K562 (cell line): ENCODE data around the gene TRAF3IP3. TPM values are rescaled to one million over a fixed set of nuclear protein-coding genes. Genes with fewer than 3 reads are reported as not detected.
A peak's percentile ranks its signal among the peaks of the same experiment; 100 is the strongest.

Source experiments
- CCNT2 ChIP-seq: IDR thresholded peaks from 2 replicates; pipeline ENCODE4 v1.6.1; 2011; ENCODE audit warnings: borderline replicate concordance, low read depth, mild to moderate bottlenecking, moderate library complexity, mixed read lengths, low read length; ENCODE audit not compliant: insufficient read length; ENCODE audit errors: extremely low read depth
- FOSL1 ChIP-seq: fragments of 200-800 bp; sonication (Bioruptor generic); conservative IDR thresholded peaks from 2 replicates; pipeline ENCODE4 v1.6.1; 2016; ENCODE audit warnings: missing genetic modification characterization, missing compliant biosample characterization
- FOXM1 ChIP-seq, 2 experiments: fragments of 450-650 bp in 1 of 2; sonication (generic) in 1 of 2; formaldehyde crosslinking in 1 of 2; IDR thresholded peaks; 2 replicates each; pipeline versions ENCODE4 v1.6.1 to v1.9.0; 2017 to 2022; ENCODE audit warnings: low read depth in 2 of 2, mild to moderate bottlenecking in 2 of 2, missing genetic modification reagents in 1 of 2, moderate library complexity in 1 of 2
- HNRNPLL ChIP-seq: fragments of 200-400 bp; formaldehyde crosslinking; IDR thresholded peaks from 2 replicates; pipeline ENCODE4 v1.6.1; 2017; ENCODE audit warnings: low read length, low read depth, mild to moderate bottlenecking; ENCODE audit not compliant: poor library complexity, severe bottlenecking
- KLF1 ChIP-seq: fragments of 450-650 bp; IDR thresholded peaks from 2 replicates; pipeline ENCODE4 v1.6.1; 2016; ENCODE audit warnings: missing genetic modification characterization, missing compliant biosample characterization
- NFATC3 ChIP-seq: fragments of 450-650 bp; IDR thresholded peaks from 2 replicates; pipeline ENCODE4 v1.6.1; 2017; ENCODE audit warnings: mild to moderate bottlenecking
- PRPF4 ChIP-seq: fragments of 200-400 bp; formaldehyde crosslinking; IDR thresholded peaks from one replicate; pipeline ENCODE4 v1.6.1; 2017; ENCODE audit warnings: low read length, low read depth, mild to moderate bottlenecking; ENCODE audit not compliant: insufficient read depth, poor library complexity, severe bottlenecking
- PYGO2 ChIP-seq: fragments of 450-650 bp; IDR thresholded peaks from 2 replicates; pipeline ENCODE4 v1.6.1; 2016; ENCODE audit warnings: mild to moderate bottlenecking, missing genetic modification characterization, moderate library complexity, missing compliant biosample characterization
- RBM34 ChIP-seq: fragments of 200-400 bp; formaldehyde crosslinking; IDR thresholded peaks from 2 replicates; pipeline ENCODE4 v1.6.1; 2018; ENCODE audit warnings: low read length, borderline replicate concordance; ENCODE audit not compliant: insufficient read depth
- RHOXF2B ChIP-seq: fragments of 250-450 bp; sonication (Bioruptor Pico); conservative IDR thresholded peaks from 2 replicates; pipeline ENCODE4 v1.5.1; 2021
- SMARCE1 ChIP-seq: fragments of 450-650 bp; IDR thresholded peaks from 2 replicates; pipeline ENCODE4 v1.7.1; 2016; ENCODE audit warnings: mild to moderate bottlenecking
- SREBF1 ChIP-seq: fragments of 150-350 bp; IDR thresholded peaks from 2 replicates; pipeline ENCODE4 v1.6.1; 2014; ENCODE audit warnings: antibody characterized with exemption, low read depth, low read length, borderline replicate concordance
- SREBF2 ChIP-seq: sonication (generic); formaldehyde crosslinking; IDR thresholded peaks from 2 replicates; pipeline ENCODE4 v1.4.0; 2020; ENCODE audit warnings: mild to moderate bottlenecking, missing genetic modification reagents
- SRSF1 ChIP-seq: fragments of 200-400 bp; formaldehyde crosslinking; IDR thresholded peaks from 2 replicates; pipeline ENCODE4 v1.6.1; 2017; ENCODE audit warnings: mild to moderate bottlenecking, low read depth, low read length, moderate library complexity
- TEAD2 ChIP-seq: fragments of 450-650 bp; IDR thresholded peaks from 2 replicates; pipeline ENCODE4 v1.6.1; 2016; ENCODE audit warnings: missing genetic modification characterization, control low read depth, missing compliant biosample characterization
- WHSC1 ChIP-seq: IDR thresholded peaks from one replicate; pipeline ENCODE4 v1.6.1; 2012; ENCODE audit warnings: low read length, control low read depth, inconsistent platforms
- ZBED1 ChIP-seq: IDR thresholded peaks from 2 replicates; pipeline ENCODE4 v1.6.1; 2014
- ZBTB43 ChIP-seq: sonication (generic); formaldehyde crosslinking; IDR thresholded peaks from 2 replicates; pipeline ENCODE4 v1.8.0; 2023; ENCODE audit warnings: mild to moderate bottlenecking, missing genetic modification reagents
- ZBTB7A ChIP-seq: IDR thresholded peaks from 2 replicates; pipeline ENCODE4 v1.6.1; 2011; ENCODE audit warnings: low read depth, mild to moderate bottlenecking, low read length, moderate library complexity, borderline replicate concordance; ENCODE audit not compliant: control insufficient read depth
- ZFP30 ChIP-seq: fragments of 250-450 bp; sonication (Bioruptor Pico); IDR thresholded peaks from 2 replicates; pipeline ENCODE4 v1.8.0; 2022; ENCODE audit warnings: moderate library complexity, mild to moderate bottlenecking, inconsistent platforms, borderline replicate concordance
- ZNF134 ChIP-seq: fragments of 250-450 bp; sonication (Bioruptor Pico); conservative IDR thresholded peaks from 2 replicates; pipeline ENCODE4 v1.4.0; 2020
- ZNF41 ChIP-seq: fragments of 250-450 bp; sonication (Bioruptor Pico); conservative IDR thresholded peaks from 2 replicates; pipeline ENCODE4 v1.4.0; 2020; ENCODE audit warnings: mild to moderate bottlenecking
- ZNF436 ChIP-seq: fragments of 250-450, 450-650 bp; sonication (Bioruptor Pico); formaldehyde crosslinking; IDR thresholded peaks from 2 replicates; pipeline ENCODE4 v1.7.0; 2020; ENCODE audit warnings: mild to moderate bottlenecking
- ZNF583 ChIP-seq: fragments of 250-450 bp; sonication (Bioruptor Pico); IDR thresholded peaks from 2 replicates; pipeline ENCODE4 v1.4.0; 2020
- ZNF592 ChIP-seq: fragments of 450-650 bp; IDR thresholded peaks from 2 replicates; pipeline ENCODE4 v1.6.1; 2017; ENCODE audit warnings: antibody characterized with exemption, mild to moderate bottlenecking
- polyA plus RNA-seq, 8 experiments: library from polyadenylated mRNA; depleted of rRNA in 4 of 8; stranded (reverse) in 5 of 8; unstranded in 3 of 8; fragments of >200 nt; fragmentation: Nextera tagmentation in 2 of 8; fragmentation: Illumina TruSeq in 1 of 8; extraction: Ambion mirVana in 2 of 8; extraction: Trizol in 1 of 8; gene quantifications; 2 replicates each; pipeline versions ENCODE4 v1.2.1 to v1.2.3, GENCODE V29; 2011 to 2014; ENCODE audit warnings: inconsistent platforms in 1 of 8, missing spikeins in 1 of 8
- total RNA-seq, 7 experiments: library from RNA; depleted of rRNA in 6 of 7; stranded (reverse); fragments of >200 nt in 6 of 7; fragmentation: Illumina TruSeq in 2 of 7; extraction: Trizol in 2 of 7; gene quantifications; 2 replicates each; pipeline versions ENCODE4 v1.2.1 to v1.2.3, GENCODE V29; 2011 to 2021; ENCODE audit warnings: low replicate concordance in 1 of 7

The TRAF3IP3 gene
- total and polyA plus RNA-seq, 9 of the 15 experiments (the other 6 are each of a cell fraction or from before 2014, with no cell fraction given): 0.06 to 1.1 (median 0.31) TPM

GRCh38 chr1:209808059-209808581 lies 52.3 kb downstream of the TRAF3IP3 start (continued):
- no peak for TF ChIP-seq ZNF592
- TF ChIP-seq FOSL1 (tag): peak; percentile 96
- no peak for TF ChIP-seq HNRNPLL
- TF ChIP-seq ZBTB7A: no peak
- no peak for TF ChIP-seq ZBTB43 (CRISPR knock-in tag)
- no peak for TF ChIP-seq ZNF134 (CRISPR knock-in tag)
- peak; percentile 34 for TF ChIP-seq CCNT2
- TF ChIP-seq PYGO2: no peak
- TF ChIP-seq SRSF1: no peak
- no peak for TF ChIP-seq ZBED1
- no peak for TF ChIP-seq SREBF1
- no peak for TF ChIP-seq ZNF583 (CRISPR knock-in tag)
- TF ChIP-seq RHOXF2B (CRISPR knock-in tag): no peak
- no peak for TF ChIP-seq ZNF436
- no peak for TF ChIP-seq RBM34
- TF ChIP-seq SREBF2: no peak
- no peak for TF ChIP-seq TEAD2
- no peak for TF ChIP-seq WHSC1
- TF ChIP-seq ZNF41 (CRISPR knock-in tag): peak; percentile 60; the same call in 1 of the 2 replicates
- TF ChIP-seq KLF1 (tag): no peak
- peak; percentile 68; the same call in 1 of the 2 replicates for TF ChIP-seq SMARCE1
- TF ChIP-seq PRPF4: no peak
- no peak for TF ChIP-seq NFATC3
- no peak for TF ChIP-seq FOXM1 (IDR thresholded peaks at IDR 0.05; ENCODE audit: low read depth)
- no peak for TF ChIP-seq FOXM1 (CRISPR knock-in tag; IDR thresholded peaks at IDR 0.05; ENCODE audit: low read depth)
- no peak for TF ChIP-seq ZFP30 (CRISPR knock-in tag)
